ENCODE results near the gene EFCAB8. TPM values are rescaled to one million over a fixed set of nuclear protein-coding genes. Genes with fewer than 3 reads are reported as not detected.

Gene EFCAB8
- total RNA-seq (2014; rRNA removed; shearing (Covaris generic)), result 0.05 TPM in 1 of 2 replicates, not detected in the other

DNA sequence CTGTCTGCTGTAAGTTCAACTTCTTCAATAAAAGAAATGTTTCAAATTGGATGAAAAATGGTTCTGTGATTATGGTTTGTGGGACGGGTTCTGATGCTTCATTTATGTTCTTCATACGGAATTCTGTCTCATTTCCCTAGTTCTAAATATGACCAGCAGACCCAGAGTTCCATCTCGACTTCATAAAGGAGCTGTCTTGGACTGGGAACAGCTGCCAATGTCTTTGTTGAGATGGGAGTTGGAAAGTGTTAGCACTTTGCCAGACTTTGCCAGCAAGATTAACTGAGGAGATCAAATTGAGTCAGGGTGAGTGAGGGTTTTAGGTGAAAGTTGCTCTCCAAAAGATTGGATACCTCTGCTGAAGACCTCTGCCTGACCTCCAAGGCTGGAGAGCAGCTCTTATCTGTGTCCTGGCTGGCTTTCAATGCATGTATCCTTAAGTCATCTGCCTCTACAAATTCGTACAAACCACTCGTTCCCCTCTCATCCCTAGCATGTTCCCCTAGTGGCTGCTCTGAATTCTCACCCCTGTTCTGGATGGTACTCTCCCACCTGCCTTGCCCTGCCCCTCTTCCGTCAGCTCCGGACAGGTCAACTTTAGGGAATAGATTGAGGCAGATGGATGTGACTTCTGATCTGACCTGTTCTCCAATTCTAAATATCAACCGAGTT is at the start of gene EFCAB8:
Gene EFCAB8 (plus strand): TSS at position 223 of the 672 bp plus-strand sequence. CDS start 4,870 bp downstream, outside the sequence.

DNA sequence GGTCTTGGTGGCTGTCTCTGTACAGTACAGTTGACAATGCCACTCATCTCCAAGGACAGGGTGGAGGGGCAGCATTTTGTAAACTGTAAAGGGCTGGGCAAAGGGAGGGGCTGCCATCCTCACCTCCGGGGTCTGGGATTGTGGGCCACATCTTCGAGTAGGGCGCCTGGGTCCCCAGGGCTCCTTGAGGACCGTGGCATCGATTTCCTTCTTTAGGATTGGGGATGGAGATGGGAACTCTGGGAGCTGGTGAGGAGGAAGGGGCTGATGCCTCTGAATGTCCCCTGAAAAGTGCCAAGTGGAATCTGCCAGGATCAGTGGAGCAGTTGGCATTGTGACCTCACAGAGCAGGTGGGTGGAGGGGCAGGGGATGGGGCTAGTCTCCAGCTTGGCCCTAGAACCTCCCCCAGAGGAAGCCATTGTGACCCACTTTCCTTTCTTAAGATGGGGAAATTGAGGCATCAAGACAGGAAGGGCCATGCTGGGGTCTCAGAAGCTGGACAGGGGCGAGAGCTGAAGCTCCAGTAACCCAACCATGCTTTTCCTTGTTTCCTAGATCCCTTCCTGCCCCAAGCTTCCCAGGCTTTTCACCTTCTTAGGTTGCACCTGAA is 145.5 kb downstream of the EFCAB8 start, which contains the start of gene SUN5:
Gene SUN5 (minus strand): TSS at position 293 of the 611 bp plus-strand sequence. CDS start 93 bp downstream, at position 200.

DNA sequence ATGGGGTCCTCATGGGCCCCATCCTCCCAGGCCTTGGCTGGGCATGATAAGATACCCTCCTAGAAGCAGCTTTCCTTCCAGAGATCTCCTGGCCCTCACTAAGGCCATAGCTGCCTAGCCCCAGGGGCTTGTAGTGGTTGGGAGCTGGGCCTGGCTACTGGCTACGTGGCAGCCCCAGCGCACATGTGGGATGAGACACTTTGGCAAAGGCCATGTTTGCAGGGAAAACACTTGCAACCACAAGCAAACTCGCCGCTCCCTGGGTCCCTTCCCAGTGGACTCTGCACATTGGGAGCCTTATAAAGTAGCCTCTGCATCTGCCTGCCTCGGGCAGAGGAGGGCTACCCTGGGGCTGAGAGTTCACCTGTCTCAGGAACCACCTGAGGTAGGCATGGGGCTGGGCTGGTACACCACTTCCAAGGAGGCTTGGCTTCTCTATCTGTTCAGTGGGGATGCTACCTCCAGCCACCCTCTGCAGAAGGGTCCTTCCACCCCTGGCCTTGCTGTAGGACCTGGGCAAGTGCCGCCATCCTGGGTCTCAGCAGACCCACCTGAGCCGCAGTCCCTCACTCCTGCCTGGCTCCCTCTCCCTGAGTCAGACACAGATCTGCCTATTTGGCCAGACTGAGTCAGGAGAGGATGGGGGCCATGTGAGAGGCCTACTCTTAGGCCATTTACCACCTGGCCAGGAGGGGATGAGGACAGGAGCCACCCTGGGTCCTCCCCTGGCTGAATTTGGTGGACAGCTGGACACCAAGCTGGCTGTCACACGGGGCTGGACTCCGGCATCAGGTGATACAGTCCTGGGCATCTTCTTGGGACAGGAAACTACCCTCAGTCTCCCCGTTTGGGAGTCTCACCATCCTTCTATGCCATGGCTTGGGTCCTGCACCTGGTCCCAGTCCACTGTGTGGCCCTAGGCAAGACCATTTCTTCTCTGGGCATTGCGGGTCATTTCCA is 148.9 kb downstream of the EFCAB8 start, which contains the start of gene BPIFB2:
Gene BPIFB2 (plus strand): TSS at position 329 of the 960 bp plus-strand sequence. CDS start 871 bp downstream, outside the sequence.

Other genes starting within 250 kb of the EFCAB8 start
- gene C20orf203, start 185.0 kb upstream of the EFCAB8 start, total RNA-seq (2014; rRNA removed; shearing (Covaris generic)), result 0.04 TPM in 1 of 2 replicates, not detected in the other
- gene COMMD7, start 115.5 kb upstream of the EFCAB8 start, total RNA-seq (2014; rRNA removed; shearing (Covaris generic)), result 21.2 and 31.4 TPM in 2 replicates
- 2.8 and 4.1 TPM in 2 replicates for gene DNMT3B, start 96.5 kb upstream of the EFCAB8 start, total RNA-seq (2014; rRNA removed; shearing (Covaris generic))
- gene MAPRE1, start 39.0 kb upstream of the EFCAB8 start, total RNA-seq (2014; rRNA removed; shearing (Covaris generic)), result 67.4 and 73.3 TPM in 2 replicates
- not detected in 2 replicates for gene SUN5, start 145.5 kb downstream of the EFCAB8 start, total RNA-seq (2014; rRNA removed; shearing (Covaris generic))
- not detected in 2 replicates for gene BPIFB2, start 148.8 kb downstream of the EFCAB8 start, total RNA-seq (2014; rRNA removed; shearing (Covaris generic))
- not detected in 2 replicates for gene BPIFB6, start 172.7 kb downstream of the EFCAB8 start, total RNA-seq (2014; rRNA removed; shearing (Covaris generic))
- gene BPIFB3, start 195.0 kb downstream of the EFCAB8 start, total RNA-seq (2014; rRNA removed; shearing (Covaris generic)), result not detected in 2 replicates
- not detected in 2 replicates for gene BPIFB4, start 220.7 kb downstream of the EFCAB8 start, total RNA-seq (2014; rRNA removed; shearing (Covaris generic))